Fibroblast of skin of left quadriceps (primary cell): ENCODE data around the gene PRKCE.

Source experiments
- DNase-seq, 2 experiments: peaks; one replicate each; pipeline ENCODE4 v3.0.0-alpha.2; 2013; ENCODE audit warnings: low read depth in 2 of 2

Gene PRKCE

GRCh38 chr2:45964223-45964841 is 312.9 kb downstream of the PRKCE start:
- DNase-seq, result peak; percentile 66 to 70

GRCh38 chr2:45964906-45965305 is 313.4 kb downstream of the PRKCE start:
- DNase-seq, result no peak

- DNase-seq, result no peak
Measured at GRCh38 chr2:45965871-45966498, 314.5 kb downstream of the PRKCE start.

- DNase-seq, result peak; percentile 60 to 67
Measured at GRCh38 chr2:45968946-45969584, 317.6 kb downstream of the PRKCE start.

- DNase-seq, result no peak
Measured at GRCh38 chr2:45973426-45973825, 322.0 kb downstream of the PRKCE start.

- no peak for DNase-seq
Measured at GRCh38 chr2:45974056-45974455, 322.6 kb downstream of the PRKCE start.

GRCh38 chr2:45974762-45975408 is 323.4 kb downstream of the PRKCE start:
- DNase-seq, result no peak

GRCh38 chr2:45975752-45976517 is 324.5 kb downstream of the PRKCE start:
- no peak for DNase-seq

GRCh38 chr2:45978302-45978859 is 326.9 kb downstream of the PRKCE start:
- no peak for DNase-seq

- DNase-seq, result no peak
Measured at GRCh38 chr2:45979065-45979464, 327.6 kb downstream of the PRKCE start.

- no peak for DNase-seq
Measured at GRCh38 chr2:45980161-45980865, 328.8 kb downstream of the PRKCE start.

GRCh38 chr2:45981384-45981930 is 330.0 kb downstream of the PRKCE start:
- no peak for DNase-seq

- no peak for DNase-seq
Measured at GRCh38 chr2:45982096-45982495, 330.6 kb downstream of the PRKCE start.

GRCh38 chr2:45983213-45983612 is 331.7 kb downstream of the PRKCE start:
- DNase-seq, result no peak

- no peak for DNase-seq
Measured at GRCh38 chr2:45984366-45984765, 332.9 kb downstream of the PRKCE start.

GRCh38 chr2:45984896-45985473 is 333.5 kb downstream of the PRKCE start:
- no peak for DNase-seq

GRCh38 chr2:45986509-45986908 is 335.0 kb downstream of the PRKCE start:
- no peak for DNase-seq

- DNase-seq, result no peak
Measured at GRCh38 chr2:45987856-45988255, 336.4 kb downstream of the PRKCE start.

GRCh38 chr2:45988879-45989278 is 337.4 kb downstream of the PRKCE start:
- DNase-seq, result no peak

GRCh38 chr2:45990131-45990530 is 338.7 kb downstream of the PRKCE start:
- DNase-seq, result no peak
